AG10803 (cell line): ENCODE results near the gene TAF5L.

ENCODE experiments used
- DNase-seq: peaks from one replicate; pipeline ENCODE4 v3.0.0; 2010; ENCODE audit warnings: low read depth
- H3K4me3 ChIP-seq: 2 replicates; pipeline ENCODE4 v1.5.1; 2011; ENCODE audit warnings: mild to moderate bottlenecking, low read length, control low read depth
- CTCF ChIP-seq: conservative IDR thresholded peaks from 2 replicates; pipeline ENCODE4 v1.5.1; 2011; ENCODE audit warnings: mild to moderate bottlenecking, low read length, control low read depth, inconsistent platforms

Gene TAF5L

DNA sequence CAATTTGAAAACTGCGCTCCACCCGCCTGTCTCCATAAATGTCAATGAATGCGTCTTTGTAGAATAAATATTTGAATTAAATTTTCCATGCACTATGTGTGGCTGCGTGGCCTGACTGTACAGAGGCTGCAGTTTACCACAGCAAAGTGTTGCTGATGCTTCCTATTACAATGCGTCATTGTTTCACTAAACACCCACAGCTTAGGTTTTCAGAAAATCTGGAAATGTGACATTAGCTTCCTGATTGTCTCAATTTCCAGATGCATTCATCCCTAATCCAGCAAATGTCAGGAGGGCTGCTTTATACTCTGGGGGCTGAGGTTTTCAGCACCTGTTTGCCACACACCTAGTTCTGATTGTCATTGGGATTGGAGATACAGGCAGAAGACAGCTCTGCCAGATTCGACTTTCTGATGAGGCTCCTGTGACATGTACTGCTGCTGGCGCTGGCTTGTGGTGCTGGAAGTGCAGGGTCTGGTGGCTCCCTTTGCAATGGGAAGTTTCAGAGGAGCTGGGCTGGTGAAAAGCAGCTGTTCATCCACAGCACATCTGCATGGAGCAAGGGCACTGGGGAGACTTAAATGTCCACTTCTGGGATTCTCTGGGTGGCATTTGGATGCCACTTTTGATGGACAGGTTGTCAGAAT lies 40.1 kb upstream of the TAF5L start:
- DNase-seq = no peak
- no peak overlapping the region for H3K4me3 ChIP-seq
- no peak for TF ChIP-seq CTCF

DNA sequence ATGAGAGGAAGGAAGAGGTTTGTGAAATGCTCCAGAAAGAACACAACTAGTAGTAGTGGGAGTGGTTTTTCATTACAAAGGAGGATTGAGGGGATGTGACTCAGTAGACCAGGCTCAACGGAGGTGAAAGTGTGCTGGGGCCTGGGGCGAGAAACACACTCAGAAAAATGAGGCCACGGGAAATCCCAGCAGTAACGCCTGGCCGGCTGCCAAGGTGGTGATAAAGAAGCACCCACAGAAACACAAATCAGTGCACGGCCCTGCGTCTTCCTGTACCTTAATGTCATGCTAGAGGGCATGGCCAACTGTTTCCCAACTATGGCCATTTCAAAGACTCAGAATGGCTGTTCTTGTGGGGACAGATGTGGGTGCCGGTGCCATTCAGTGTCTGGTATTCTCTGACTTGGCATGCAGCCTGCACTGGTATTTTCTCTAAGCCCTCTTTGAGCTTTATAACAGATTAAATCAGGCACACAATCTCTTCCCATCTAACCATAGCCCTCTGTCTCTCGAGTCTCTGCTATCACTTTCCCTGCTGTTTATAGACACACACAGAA lies 38.3 kb upstream of the TAF5L start:
- no peak for TF ChIP-seq CTCF
- no peak for DNase-seq
- no peak overlapping the region for H3K4me3 ChIP-seq

GRCh38 chr1:229661897-229662296 lies 36.0 kb upstream of the TAF5L start:
- DNase-seq = no peak
- no peak overlapping the region for H3K4me3 ChIP-seq
- no peak for TF ChIP-seq CTCF

GRCh38 chr1:229661022-229661877 lies 35.3 kb upstream of the TAF5L start:
- peak; percentile 90 for TF ChIP-seq CTCF
- peak; percentile 68 for DNase-seq
- H3K4me3 ChIP-seq = no peak overlapping the region

GRCh38 chr1:229657993-229658755 lies 32.3 kb upstream of the TAF5L start:
- no peak overlapping the region for H3K4me3 ChIP-seq
- no peak for TF ChIP-seq CTCF
- DNase-seq = no peak

DNA sequence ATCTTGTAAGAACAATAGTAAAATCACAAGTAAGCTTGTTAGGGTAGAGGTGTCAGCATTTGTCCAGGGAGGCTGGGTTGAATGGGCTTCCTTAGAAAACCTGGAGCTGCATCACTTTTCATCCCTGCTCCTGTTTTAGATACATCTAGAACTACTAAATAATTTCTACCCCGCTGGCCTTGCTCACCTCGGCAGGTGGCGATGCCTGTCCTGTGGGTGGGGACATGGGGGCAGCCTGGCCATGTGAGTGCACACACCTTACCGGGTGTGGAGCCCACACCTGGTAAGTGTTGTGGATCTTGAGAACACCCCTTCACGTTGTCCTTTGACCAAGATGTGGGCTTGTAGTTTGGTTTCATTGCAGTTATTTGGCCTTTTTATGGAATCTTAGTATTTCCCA lies 29.9 kb upstream of the TAF5L start:
- H3K4me3 ChIP-seq = no peak overlapping the region
- DNase-seq = no peak
- no peak for TF ChIP-seq CTCF
